ENCODE data around the gene FGD2.
"Not testable (repeated sequence)": the region's sequence is repeated elsewhere in the genome, so short reads cannot be mapped to it uniquely, and the experiment has no call there.

Gene FGD2

DNA sequence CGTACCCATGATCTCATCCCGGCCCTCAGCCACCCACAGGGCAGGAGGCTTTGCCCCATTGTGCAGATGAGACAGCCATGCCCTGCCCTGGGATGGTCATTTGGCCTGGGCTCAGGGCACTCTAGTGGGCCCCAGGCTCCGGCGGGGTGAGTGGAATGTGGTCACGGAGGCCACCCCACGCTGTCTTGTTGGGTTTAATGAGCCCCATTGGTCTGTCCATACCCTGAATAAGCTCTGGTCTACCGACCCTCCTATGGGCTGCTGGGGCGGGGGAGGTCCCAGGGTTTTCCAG is 50.6 kb downstream of the FGD2 start:
- no peak overlapping the region for H3K9ac ChIP-seq (ENCODE audit: low read depth, low read length)
- peaks cover 31% of the 10 kb centered on the region; the same call in 1 of the 2 replicates for H3K4me1 ChIP-seq (ENCODE audit: insufficient read depth, low read length)
- no peaks in the 10 kb centered on the region for H3K9me3 ChIP-seq (ENCODE audit: control insufficient read depth, insufficient read depth, low read length)
- no peaks in the 10 kb centered on the region for H3K36me3 ChIP-seq (ENCODE audit: insufficient read depth, low read length)

DNA sequence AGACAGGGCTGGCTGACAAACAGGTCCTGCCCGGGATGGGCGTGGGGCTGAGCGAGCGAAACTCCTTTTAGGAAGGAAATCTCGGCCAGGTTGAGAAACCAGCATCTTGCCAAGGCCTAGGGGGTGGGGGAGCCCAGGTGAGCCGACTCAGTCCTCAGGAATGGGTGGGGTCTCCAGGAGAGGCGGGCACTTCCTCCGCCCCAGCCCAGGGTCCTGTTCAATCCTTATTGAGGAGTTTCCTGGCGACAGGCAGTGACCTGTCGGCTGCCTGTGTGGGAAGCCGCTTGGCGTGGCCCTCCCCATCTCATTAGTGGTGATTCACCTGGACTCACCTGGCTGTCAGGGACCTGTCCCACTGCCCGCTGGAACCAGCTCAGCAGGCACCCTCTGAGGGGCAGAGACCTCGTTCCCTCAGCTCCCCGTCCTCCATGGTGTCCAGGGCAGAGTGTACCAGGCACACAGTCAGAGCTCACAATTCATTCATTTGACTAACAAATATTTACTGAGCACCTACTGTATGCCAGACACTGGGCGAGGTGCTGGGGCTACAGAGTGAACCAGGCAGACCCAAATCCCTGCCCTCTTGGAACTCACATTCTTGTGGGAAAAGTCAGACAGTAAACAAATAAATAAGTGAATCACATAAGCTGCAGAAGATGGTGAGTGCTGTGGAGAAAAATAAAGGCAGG is 51.1 kb downstream of the FGD2 start:
- Histone ChIP-seq H3K4me1 (ENCODE audit: insufficient read depth, low read length) (peaks cover 31% of the 10 kb centered on the region; the same call in 1 of the 2 replicates), H3K9me3 (ENCODE audit: control insufficient read depth, insufficient read depth, low read length) (no peaks in the 10 kb centered on the region), H3K36me3 (ENCODE audit: insufficient read depth, low read length) (no peaks in the 10 kb centered on the region), H3K9ac (ENCODE audit: low read depth, low read length) (no peak overlapping the region)

DNA sequence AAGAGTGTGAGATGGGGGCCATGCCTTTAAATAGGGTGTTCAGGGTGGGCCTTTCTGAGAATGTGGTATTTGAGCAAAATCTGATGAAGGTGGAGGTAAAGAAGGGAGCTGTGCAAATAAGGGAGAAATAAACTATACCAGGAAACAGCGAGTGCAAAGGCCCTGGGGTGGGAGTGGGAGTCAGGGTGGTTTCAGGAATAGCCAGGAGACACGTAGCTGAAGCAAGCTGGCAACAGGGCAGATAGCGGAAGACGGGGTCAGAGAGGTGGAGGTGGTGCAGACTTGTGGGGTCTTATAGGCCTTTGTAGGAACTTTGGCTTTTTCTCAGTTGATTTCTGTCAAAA is 51.6 kb downstream of the FGD2 start:
- H3K9me3 ChIP-seq (ENCODE audit: control insufficient read depth, insufficient read depth, low read length), result no peaks in the 10 kb centered on the region
- H3K9ac ChIP-seq (ENCODE audit: low read depth, low read length), result no peak overlapping the region
- H3K4me1 ChIP-seq (ENCODE audit: insufficient read depth, low read length), result peaks cover 27% of the 10 kb centered on the region; the same call in 1 of the 2 replicates
- no peaks in the 10 kb centered on the region for H3K36me3 ChIP-seq (ENCODE audit: insufficient read depth, low read length)

DNA sequence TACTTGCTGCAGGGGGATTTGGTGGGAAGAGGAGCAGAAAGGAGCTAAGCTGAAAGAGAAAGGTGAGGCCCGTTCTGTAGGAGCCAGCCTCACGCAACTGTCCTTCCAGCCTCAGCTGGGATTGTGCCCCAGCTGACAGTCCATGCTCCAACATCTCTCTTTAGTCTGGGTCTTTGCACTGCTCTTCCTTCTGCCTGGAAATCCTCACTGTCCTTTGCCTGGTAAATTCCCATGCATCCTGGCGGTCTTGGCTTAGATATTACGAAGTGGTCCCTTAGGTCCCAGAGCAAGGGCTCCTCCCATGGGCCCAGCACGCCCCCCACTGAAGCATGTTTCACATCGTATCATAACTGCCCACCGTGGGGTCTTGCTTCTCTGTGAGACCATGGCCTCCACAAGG is 52.2 kb downstream of the FGD2 start:
- Histone ChIP-seq H3K9me3 (ENCODE audit: control insufficient read depth, insufficient read depth, low read length) (no peaks in the 10 kb centered on the region), H3K36me3 (ENCODE audit: insufficient read depth, low read length) (no peaks in the 10 kb centered on the region), H3K4me1 (ENCODE audit: insufficient read depth, low read length) (peaks cover 27% of the 10 kb centered on the region; the same call in 1 of the 2 replicates), H3K9ac (ENCODE audit: low read depth, low read length) (no peak overlapping the region)

DNA sequence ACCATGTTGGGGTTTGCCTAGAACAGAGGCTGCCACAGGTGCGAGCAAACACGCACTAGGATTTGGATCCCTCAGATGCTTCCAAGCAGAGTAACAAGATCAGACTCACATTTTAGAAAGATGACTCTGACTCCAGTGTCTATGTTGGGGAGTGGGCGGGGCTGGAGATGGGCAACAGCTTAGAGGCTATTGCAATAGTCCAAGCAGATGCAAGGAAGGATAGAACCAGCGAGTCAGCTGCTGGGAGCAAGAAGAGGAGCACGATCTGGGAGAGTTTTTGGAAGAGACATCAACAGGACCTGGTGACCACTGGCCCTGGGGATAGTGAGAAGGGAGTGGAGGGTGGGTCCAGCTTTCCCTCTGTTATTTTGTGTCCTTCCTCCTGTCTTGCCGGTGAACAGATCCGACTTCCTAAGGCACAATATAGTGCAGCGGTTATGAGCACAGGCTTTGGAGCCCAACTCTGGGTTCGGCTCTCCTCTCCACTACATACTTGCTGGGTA is 52.7 kb downstream of the FGD2 start:
- Histone ChIP-seq H3K9ac (ENCODE audit: low read depth, low read length) (no peak overlapping the region), H3K36me3 (ENCODE audit: insufficient read depth, low read length) (no peaks in the 10 kb centered on the region), H3K9me3 (ENCODE audit: control insufficient read depth, insufficient read depth, low read length) (no peaks in the 10 kb centered on the region), H3K4me1 (ENCODE audit: insufficient read depth, low read length) (peaks cover 27% of the 10 kb centered on the region; the same call in 1 of the 2 replicates)

DNA sequence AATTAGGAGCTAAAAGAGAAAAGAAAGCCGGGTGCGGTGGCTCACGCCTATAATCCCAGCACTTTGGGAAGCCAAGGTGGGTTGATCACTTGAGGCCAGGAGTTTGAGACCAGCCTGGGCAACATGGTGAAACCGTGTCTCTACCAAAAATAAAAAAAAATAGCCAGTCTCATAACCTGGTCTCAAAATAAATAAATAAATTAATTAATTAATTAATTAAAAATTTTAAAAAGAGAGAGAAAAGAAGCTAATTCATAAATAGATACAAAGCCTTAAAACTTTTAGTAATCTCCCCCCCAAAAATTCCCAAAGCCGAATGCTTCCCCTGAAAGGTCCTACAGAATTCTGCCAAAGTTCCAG is 53.5 kb downstream of the FGD2 start:
- H3K36me3 ChIP-seq (ENCODE audit: insufficient read depth, low read length); H3K9me3 ChIP-seq (ENCODE audit: control insufficient read depth, insufficient read depth, low read length); H3K9ac ChIP-seq (ENCODE audit: low read depth, low read length): not testable (repeated sequence)
- peaks cover 27% of the 10 kb centered on the region; the same call in 1 of the 2 replicates for H3K4me1 ChIP-seq (ENCODE audit: insufficient read depth, low read length)

DNA sequence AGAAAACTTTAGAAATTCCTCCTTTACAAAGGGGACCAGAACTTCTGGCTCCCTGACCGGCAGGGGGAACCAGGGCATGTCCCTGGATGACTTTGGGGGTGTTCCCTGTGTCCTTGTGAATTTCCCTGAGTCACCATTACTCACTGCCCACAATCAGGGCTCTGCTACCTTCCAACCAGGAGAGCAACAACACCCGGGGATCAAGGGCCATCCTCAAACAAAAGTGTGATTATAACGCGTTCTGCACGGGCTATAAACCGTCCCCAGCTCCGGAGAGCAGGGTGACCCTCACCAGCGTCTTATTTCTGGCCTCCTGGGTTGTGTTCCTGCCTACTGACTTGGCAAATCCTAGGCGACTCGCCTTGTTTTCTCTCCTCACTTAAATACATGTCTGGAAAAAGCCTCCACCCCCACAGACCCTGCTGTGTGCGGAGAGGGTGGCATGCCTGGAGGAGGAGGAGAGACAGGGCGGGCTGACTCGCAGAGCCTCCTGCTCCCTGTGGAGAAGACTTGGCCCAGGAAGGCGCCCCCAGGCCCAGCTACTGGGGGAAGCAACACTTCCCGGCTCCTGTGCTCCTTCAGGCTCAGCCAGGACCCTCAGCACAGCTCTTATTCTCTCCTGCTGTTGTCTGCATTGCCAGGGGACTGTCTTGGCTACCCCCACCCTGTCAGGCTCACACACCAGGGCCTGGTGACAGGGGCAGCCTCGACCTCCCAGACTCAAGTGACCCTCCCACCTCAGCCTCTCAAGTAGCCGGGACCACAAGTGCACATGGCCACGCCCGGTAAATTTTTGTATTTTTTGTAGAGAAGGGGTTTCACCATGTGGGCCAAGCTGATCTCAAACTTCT is 54.1 kb downstream of the FGD2 start:
- Histone ChIP-seq H3K9me3 (ENCODE audit: control insufficient read depth, insufficient read depth, low read length) (no peaks in the 10 kb centered on the region), H3K9ac (ENCODE audit: low read depth, low read length) (peak overlapping the region; percentile 38; the same call in 1 of the 2 replicates), H3K4me1 (ENCODE audit: insufficient read depth, low read length) (peaks cover 27% of the 10 kb centered on the region; the same call in 1 of the 2 replicates), H3K36me3 (ENCODE audit: insufficient read depth, low read length) (no peaks in the 10 kb centered on the region)

DNA sequence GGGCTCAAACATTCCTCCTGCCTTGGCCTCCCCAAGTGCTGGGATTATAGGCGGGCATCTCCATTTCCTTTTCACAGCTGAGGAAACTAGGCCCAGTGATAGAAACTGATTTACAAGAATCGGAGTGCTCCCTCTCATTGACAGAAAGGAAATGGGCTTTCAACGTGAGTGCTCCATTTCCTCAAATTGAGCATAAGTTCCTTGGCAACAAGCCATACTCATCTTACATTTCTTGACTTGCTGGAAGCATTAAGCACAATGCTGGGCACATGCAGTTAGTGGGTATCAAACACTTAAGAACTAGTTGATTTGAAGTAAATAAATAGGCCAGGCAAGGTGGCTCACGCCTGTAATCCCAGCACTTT is 54.7 kb downstream of the FGD2 start:
- Histone ChIP-seq H3K4me1 (ENCODE audit: insufficient read depth, low read length) (peaks cover 23% of the 10 kb centered on the region; the same call in 1 of the 2 replicates), H3K9ac (ENCODE audit: low read depth, low read length) (peak overlapping the region; percentile 38; the same call in 1 of the 2 replicates), H3K36me3 (ENCODE audit: insufficient read depth, low read length) (no peaks in the 10 kb centered on the region), H3K9me3 (ENCODE audit: control insufficient read depth, insufficient read depth, low read length) (no peaks in the 10 kb centered on the region)

DNA sequence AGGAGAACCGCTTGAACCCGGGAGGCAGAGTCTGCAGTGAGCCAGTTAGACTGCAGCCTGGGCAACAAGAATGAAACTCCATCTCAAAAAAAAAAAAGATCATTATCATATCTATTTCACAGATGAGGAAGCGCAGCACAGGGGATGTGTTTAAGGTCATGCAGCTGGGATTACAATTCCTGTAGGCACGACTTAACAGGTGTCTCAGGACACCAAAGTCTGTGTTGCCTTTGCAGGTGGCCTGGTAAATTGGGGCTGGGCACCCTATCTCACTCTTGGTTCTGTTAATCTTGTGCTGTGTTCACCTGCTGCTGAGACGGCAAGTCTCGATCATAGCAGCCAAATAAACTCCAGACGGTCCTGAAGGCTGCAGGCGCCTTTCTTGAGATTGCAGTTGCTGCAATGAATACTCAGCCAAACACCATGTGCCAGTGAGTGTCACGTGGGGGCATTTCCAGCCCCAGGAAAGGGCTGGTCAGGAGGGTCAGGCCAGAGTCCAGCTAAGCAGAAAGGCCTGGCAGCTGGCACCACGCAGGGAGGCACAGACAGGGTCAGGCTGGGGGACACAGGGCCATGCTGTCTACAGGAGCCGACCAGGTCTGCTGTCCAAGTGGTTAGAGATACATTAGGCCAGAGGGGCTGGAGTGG is 55.8 kb downstream of the FGD2 start:
- Histone ChIP-seq H3K4me1 (ENCODE audit: insufficient read depth, low read length) (peaks cover 14% of the 10 kb centered on the region; the same call in 1 of the 2 replicates), H3K9me3 (ENCODE audit: control insufficient read depth, insufficient read depth, low read length) (no peaks in the 10 kb centered on the region), H3K36me3 (ENCODE audit: insufficient read depth, low read length) (no peaks in the 10 kb centered on the region), H3K9ac (ENCODE audit: low read depth, low read length) (no peak overlapping the region)

DNA sequence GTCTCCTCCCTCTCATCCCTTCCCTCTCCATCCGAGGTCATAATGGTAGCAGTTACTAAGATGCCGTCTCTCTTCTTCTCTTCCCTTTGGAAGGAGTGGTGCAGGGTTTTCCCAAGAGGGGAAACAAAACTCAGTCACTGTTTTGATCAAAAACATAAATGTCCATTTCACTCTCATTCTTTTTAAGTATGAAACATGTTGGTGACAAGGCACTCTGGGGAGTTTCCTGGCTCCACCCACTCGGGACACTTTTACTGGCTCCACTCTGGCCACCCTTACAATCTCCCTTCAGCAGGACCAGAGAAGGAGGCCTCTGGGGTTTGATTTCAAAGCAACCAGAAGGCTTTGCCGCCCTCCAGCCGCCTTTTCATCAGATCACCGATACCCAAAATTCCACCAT is 57.0 kb downstream of the FGD2 start:
- H3K9ac ChIP-seq (ENCODE audit: low read depth, low read length), result no peak overlapping the region

DNA sequence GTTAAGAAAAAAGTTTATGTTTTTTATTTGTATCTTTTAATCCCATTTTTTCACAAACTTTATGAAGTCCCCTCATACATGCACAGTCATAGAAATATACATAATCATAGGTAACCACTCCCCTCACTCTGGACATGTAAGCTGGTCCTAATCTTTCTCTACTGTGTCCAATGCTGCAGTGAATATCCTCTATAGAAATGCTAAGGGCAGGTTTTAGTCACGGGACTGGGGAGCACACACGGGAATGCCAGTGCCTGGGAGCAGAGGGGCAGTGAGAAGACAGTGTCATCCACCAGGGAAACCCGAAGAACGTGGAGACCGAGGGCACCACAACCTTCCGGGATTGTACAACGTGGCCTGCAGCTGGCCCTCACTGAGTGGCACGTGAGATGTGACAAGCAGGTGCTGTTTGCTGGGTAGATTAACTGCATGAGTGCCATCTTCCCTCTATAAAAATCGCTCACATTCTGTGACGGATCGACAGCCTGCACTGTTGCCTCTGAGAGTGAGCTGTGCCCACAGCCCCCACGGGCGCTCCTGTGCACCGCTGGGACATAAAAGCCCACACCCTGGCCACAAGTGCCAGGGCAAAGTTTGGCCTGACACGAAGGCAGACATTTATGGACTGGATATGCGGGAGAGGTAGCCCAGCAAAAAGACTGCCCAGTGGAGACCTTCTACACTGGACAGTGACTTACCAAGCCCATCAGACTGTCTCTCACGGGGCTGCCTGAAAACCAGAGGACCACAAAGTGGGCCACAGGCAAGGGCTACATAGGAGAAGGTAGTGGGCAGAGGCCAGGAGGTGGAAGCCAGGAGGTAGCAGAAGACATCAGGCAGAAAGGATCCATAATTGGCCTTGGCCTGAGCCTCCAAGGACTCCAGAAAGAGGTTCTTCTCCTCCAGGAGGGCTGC is 63.2 kb downstream of the FGD2 start:
- peaks cover 16% of the 10 kb centered on the region; the same call in 1 of the 2 replicates for H3K4me1 ChIP-seq (ENCODE audit: insufficient read depth, low read length)
- H3K9ac ChIP-seq (ENCODE audit: low read depth, low read length), result no peak overlapping the region
- no peaks in the 10 kb centered on the region for H3K36me3 ChIP-seq (ENCODE audit: insufficient read depth, low read length)
- H3K9me3 ChIP-seq (ENCODE audit: control insufficient read depth, insufficient read depth, low read length), result no peaks in the 10 kb centered on the region

More for the DNA sequence above, 57.0 kb downstream of the FGD2 start:
- no peaks in the 10 kb centered on the region for H3K36me3 ChIP-seq (ENCODE audit: insufficient read depth, low read length)
- peaks cover 10% of the 10 kb centered on the region; the same call in 1 of the 2 replicates for H3K4me1 ChIP-seq (ENCODE audit: insufficient read depth, low read length)
- H3K9me3 ChIP-seq (ENCODE audit: control insufficient read depth, insufficient read depth, low read length), result no peaks in the 10 kb centered on the region

DNA sequence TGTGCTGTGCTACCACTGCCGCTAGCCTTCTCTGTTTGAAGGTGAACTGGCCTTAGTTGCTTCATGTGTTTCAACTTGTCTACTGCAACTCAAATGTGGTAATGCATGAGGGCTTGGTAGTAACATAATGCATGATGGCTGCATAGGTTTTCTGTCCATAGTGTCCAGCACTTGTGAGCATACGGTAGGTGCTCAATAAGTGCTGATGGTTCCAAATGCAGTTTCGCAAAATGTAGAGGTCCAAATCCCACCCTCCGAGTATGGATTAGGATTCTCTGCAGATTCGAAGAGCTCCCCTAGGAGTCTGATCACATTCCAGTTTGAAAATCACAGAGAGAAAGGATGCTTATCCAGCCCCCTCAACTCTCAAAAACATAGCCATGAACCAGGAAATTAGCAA is 64.2 kb downstream of the FGD2 start:
- Histone ChIP-seq H3K36me3 (ENCODE audit: insufficient read depth, low read length) (no peaks in the 10 kb centered on the region), H3K9ac (ENCODE audit: low read depth, low read length) (no peak overlapping the region), H3K9me3 (ENCODE audit: control insufficient read depth, insufficient read depth, low read length) (no peaks in the 10 kb centered on the region), H3K4me1 (ENCODE audit: insufficient read depth, low read length) (peaks cover 16% of the 10 kb centered on the region; the same call in 1 of the 2 replicates)

DNA sequence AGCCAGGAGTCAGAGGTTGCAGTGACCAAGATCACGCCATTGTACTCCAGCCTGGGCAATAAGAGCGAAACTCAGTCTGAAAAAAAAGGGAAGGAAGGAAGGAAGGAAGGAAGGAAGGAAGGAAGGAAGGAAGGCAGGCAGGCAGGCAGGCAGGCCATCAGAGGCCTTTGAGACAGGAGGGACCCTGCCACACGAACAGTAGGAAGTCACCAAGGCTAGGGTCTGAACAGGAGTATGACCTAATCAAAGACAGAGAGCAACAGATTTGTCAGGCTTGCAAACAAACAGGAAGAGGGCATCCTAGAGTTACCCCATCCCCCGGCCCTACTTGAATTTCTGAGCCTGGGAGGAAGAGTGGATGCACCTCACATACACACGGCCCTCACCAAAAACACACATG is 67.1 kb downstream of the FGD2 start:
- Histone ChIP-seq H3K9ac (ENCODE audit: low read depth, low read length) (no peak overlapping the region), H3K9me3 (ENCODE audit: control insufficient read depth, insufficient read depth, low read length) (no peaks in the 10 kb centered on the region), H3K4me1 (ENCODE audit: insufficient read depth, low read length) (peaks cover 20% of the 10 kb centered on the region; the same call in 1 of the 2 replicates), H3K36me3 (ENCODE audit: insufficient read depth, low read length) (no peaks in the 10 kb centered on the region)
